Panc1 (cell line): ENCODE results near the gene GNL1.

ENCODE experiments used
- CTCF ChIP-seq: fragments of 450-650 bp; IDR thresholded peaks from 2 replicates; pipeline ENCODE4 v1.5.1; 2017; ENCODE audit warnings: mild to moderate bottlenecking
- POLR2AphosphoS5 ChIP-seq: IDR thresholded peaks from 2 replicates; pipeline ENCODE4 v1.6.1; 2012; ENCODE audit warnings: mild to moderate bottlenecking, low read depth, low read length, moderate library complexity
- REST ChIP-seq, 2 experiments: IDR thresholded peaks; 2 replicates each; pipeline ENCODE4 v1.6.1; 2011 to 2012; ENCODE audit warnings: low read depth in 2 of 2, control low read depth in 1 of 2, low read length in 1 of 2, mild to moderate bottlenecking in 1 of 2, moderate library complexity in 1 of 2; ENCODE audit not compliant: insufficient read depth in 1 of 2
- SIN3A ChIP-seq: IDR thresholded peaks from 2 replicates; pipeline ENCODE4 v1.6.1; 2012; ENCODE audit warnings: low read depth, mild to moderate bottlenecking, low read length, moderate library complexity, borderline replicate concordance; ENCODE audit not compliant: insufficient read depth
- TCF7L2 ChIP-seq: IDR thresholded peaks from 2 replicates; pipeline ENCODE4 v1.6.1; 2011; ENCODE audit warnings: mild to moderate bottlenecking, low read depth, low read length, inconsistent platforms

- TF ChIP-seq SIN3A: 0 out of 2 replicates have a peak, but pooled peaks have one; percentile 16
- TF ChIP-seq CTCF: no peak
- TF ChIP-seq REST (IDR thresholded peaks at IDR 0.05; ENCODE audit: insufficient read depth in 1 of 2, low read depth in 2 of 2, low read length in 1 of 2): no peak
- no peak for TF ChIP-seq TCF7L2
- no peak for TF ChIP-seq POLR2AphosphoS5
Measured at GRCh38 chr6:30571762-30572082, 15.4 kb upstream of the GNL1 start.
